NOMO-1 (cell line): Measurements from ENCODE around the gene ZNF668.
A peak's percentile ranks its signal among the peaks of the same experiment; 100 is the strongest.

Source experiments
- DNase-seq, 2 experiments: peaks; one replicate each; lab custom pipeline; 2025; ENCODE audit not compliant: unreplicated experiment in 2 of 2; lab: John Stamatoyannopoulos, UW

ZNF668 gene

GRCh38 chr16:31081428-31082351 is 7.7 kb upstream of the ZNF668 start:
- no peak for DNase-seq

GRCh38 chr16:31080756-31081419 is 6.8 kb upstream of the ZNF668 start:
- DNase-seq, result no peak

- no peak for DNase-seq
These were observed 6.1 kb upstream of the ZNF668 start for GRCh38 chr16:31080035-31080629.

GRCh38 chr16:31079342-31079944 is 5.4 kb upstream of the ZNF668 start:
- DNase-seq, result peak; percentile 81

DNA sequence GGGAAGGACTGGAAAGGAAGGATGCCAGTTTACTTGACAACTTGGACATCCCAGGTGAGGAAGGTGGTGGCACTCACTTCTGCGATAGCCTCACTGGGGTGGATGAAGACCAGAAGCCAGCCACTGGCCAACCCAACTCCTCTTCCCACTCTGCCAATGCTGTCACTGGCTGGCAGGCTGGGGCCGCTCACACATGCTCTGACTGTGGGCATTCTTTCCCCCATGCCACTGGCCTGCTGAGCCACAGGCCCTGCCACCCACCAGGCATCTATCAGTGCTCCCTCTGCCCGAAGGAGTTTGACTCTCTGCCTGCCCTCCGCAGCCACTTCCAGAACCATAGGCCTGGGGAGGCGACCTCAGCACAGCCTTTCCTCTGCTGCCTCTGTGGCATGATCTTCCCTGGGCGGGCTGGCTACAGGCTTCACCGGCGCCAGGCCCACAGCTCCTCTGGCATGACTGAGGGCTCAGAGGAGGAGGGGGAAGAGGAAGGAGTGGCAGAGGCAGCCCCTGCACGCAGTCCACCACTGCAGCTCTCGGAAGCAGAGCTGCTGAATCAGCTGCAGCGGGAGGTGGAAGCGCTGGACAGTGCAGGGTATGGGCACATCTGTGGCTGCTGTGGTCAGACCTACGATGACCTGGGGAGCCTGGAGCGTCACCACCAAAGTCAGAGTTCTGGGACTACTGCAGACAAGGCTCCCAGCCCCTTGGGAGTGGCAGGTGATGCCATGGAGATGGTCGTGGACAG is 4.7 kb upstream of the ZNF668 start:
- no peak for DNase-seq

GRCh38 chr16:31077592-31078396 is 3.8 kb upstream of the ZNF668 start:
- DNase-seq, result no peak

DNA sequence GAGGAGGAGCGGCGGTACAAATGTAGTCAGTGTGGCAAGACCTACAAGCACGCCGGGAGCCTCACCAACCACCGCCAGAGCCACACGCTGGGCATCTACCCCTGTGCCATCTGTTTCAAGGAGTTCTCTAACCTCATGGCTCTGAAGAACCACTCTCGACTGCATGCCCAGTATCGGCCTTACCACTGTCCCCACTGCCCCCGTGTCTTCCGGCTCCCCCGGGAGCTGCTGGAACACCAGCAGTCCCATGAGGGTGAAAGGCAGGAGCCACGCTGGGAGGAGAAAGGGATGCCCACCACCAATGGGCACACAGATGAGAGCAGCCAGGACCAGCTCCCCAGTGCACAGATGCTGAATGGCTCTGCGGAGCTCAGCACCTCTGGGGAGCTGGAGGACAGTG is 3.0 kb upstream of the ZNF668 start:
- no peak for DNase-seq

DNA sequence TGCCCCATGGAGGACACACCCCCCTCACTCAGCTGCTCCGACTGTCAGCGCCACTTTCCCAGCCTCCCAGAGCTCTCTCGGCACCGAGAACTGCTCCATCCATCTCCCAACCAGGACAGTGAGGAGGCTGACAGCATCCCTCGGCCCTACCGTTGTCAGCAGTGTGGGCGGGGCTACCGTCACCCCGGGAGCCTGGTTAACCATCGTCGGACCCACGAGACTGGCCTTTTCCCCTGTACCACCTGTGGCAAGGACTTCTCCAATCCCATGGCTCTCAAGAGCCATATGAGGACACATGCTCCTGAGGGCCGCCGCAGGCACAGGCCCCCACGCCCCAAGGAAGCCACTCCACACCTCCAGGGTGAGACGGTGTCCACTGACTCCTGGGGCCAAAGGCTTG is 2.3 kb upstream of the ZNF668 start:
- no peak for DNase-seq

DNA sequence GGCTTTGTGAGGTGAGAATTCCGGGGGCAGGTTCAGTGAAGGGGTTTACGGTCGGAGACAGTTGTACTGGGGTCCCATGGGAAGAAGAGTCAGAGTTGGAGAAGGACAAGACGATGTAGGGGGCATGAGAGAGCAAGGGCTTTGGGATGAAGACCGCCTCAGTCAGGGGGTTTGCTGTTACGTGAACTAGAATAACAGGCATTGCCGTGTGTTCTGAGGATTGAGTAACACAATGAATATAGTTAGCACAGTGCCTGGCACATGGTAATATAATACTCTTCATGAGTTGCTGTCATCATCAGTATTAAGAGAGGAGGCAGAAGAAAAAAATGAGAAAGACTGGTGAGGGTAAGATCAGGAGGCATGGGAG is 759 bp upstream of the ZNF668 start:
- no peak for DNase-seq

GRCh38 chr16:31073142-31073969 is 684 bp downstream of the ZNF668 start:
- peak; percentile 75 to 78 for DNase-seq

DNA sequence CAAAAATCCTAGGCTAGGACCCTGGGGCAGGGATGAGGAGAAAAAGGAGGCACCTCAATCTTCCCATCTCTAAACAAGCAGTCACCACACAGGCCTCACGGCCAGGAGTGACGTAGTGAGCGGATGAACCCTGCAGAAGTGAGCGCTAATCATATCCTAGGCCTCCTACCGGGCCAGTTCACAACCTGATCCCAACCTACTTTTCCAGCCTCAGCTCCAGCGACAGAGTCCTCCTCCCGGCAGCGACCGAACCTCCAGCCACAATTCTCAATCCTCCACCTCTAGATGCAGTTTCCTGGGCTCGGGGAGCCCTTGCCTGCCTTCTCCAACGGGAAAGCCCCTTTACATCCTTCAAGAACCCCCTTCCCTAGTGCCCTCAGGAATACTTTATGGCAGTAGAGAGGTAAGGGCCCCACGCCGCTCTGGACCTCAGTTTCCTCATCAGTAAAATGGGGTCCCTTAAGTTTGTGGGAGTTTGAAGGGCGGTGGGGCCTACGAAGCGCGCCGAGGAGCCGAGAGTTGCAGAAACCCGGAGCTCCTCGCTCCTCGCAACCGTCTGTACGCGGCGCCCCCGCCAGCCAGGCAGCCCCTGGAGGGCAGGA is 1.4 kb downstream of the ZNF668 start:
- DNase-seq, result peak; percentile 16 to 39

- DNase-seq, result no peak
These were observed 2.2 kb downstream of the ZNF668 start for GRCh38 chr16:31071861-31072260.

- no peak for DNase-seq
These were observed 6.7 kb downstream of the ZNF668 start for GRCh38 chr16:31067342-31067741.

DNA sequence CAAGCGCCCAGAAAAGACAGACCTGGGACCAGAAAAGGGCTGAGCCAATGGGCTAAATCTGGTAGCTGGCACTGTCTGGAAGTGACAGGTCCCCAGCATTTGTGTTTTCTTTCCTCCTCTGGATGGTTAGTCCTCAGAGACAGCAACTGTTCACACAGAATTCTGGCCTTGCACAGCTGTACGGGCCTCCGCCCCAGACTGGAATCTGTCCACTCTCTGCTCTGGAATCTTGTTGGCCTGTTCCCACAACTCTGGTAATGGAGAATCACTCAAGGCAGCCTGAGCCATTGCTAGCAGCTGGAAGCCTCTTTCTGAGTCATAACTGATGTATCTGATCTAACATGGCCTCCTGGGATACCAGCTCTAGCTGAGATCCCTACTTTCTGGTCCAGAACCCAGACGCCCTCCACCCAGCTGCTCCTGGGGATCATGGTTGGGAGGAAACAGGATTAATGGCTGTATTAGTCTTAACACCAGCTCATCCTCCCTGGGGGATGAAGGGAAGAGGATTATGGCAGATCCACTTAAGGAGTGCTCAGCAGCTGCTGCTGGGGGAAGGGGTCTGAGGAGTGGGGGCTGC is 9.1 kb downstream of the ZNF668 start:
- DNase-seq, result no peak

- DNase-seq, result no peak
These were observed 10.0 kb downstream of the ZNF668 start for GRCh38 chr16:31063843-31064611.

GRCh38 chr16:31063495-31063842 is 10.6 kb downstream of the ZNF668 start:
- no peak for DNase-seq

DNA sequence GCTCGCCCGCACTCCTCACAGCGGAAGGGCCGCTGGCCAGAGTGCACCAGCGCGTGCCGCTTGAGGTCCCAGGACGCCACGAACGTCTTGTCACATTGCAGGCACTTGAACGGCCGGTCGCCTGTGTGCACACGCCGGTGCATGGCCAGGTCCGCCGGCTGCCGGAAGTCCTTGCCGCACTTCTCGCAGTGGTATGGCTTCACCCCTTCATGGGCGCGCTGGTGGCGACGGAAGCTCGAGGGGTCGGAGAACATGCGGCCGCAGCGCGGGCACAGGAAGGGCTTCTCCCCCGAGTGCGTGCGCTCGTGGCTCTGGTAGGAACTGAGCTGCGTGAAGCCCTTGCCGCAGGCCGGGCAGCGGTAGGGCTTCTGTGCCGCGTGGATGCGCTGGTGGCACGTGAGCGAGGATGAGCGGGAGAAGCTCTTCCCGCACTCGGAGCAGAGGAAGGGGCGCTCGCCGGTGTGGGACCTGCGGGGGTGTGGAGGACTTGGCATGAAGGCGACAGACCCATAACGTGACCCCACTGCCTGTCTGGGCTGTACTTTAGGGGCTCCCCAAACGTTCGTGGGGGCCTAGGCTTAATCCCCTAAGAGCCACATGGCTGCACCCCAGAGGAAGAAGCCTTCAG is 12.1 kb downstream of the ZNF668 start:
- DNase-seq, result no peak
